HG03066 (cell line): Measurements from ENCODE around the gene ADNP2.

Experiments
- ATAC-seq: cut with Tn5 transposase; IDR thresholded peaks from one replicate; pipeline ENCODE4 v1.9.1; 2021; ENCODE audit warnings: low read depth; ENCODE audit not compliant: unreplicated experiment

Gene ADNP2

DNA sequence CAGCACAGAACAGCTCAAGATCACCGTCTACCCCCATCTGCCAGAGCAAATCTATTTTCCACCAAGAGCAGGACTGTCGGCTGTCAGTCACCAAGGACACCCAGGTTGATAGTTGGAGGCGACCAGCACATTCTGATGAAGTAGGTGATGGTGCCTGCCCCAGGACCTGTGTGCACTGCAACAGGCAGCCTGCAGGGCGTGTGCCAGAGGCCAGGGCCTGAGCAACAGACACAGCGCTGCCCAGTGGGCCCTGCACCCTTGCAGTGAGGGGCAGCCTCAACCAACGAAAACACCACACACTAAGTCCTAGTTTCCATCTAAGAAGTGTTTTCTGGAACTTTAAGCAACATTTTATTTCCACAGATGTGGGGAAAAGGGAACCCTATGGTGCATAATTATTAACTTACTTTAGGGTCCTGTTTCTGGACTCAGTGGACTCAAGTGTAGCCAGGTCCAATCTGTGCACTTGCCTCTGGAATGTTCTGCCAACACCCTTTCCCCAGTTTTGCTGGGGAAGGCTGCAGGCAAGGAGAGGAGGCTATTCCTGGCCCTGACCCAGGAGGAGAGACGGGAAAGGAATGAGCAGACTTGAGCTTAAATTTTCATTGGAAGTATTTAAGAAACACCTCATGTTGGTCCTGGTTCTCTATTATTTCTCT is 61.5 kb downstream of the ADNP2 start:
- ATAC-seq, result no peak

DNA sequence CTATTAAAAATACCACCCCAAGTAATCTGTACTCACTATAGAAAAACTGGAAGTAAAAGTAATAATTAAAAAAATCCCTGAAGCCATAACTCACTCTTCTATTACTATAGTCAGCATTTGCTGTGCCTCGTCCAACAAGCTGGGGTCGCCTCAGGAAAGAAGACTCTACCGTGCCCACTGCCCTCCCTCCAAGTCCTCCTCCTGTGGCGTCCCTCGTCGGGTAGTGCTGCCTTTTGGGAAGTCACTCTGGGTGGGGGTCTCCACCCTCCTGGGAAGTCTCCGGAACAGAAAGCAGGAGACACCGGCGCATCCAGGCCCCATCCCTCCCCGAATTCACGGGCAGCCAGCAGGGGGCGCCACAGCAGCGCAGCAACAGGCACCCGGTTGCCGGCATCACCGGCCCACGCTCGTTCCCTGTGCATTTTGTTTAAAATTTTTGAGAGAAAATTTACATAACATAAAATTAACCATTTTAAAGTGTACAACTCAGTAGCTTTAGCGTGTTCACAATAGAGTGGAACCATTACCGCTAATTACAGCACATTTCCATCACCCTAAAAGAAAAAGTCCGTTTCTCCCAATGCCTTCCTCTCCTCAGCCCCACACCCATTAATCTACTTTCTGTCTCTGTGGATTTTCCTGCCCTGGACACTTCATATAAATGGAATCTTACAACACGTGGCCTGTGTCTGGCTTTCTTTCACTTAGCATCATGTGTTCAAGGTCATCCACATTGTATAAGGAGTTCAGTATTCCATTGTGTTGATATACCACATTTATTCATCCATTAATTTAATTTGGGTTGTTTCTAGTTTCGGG is 62.2 kb downstream of the ADNP2 start:
- no peak for ATAC-seq

DNA sequence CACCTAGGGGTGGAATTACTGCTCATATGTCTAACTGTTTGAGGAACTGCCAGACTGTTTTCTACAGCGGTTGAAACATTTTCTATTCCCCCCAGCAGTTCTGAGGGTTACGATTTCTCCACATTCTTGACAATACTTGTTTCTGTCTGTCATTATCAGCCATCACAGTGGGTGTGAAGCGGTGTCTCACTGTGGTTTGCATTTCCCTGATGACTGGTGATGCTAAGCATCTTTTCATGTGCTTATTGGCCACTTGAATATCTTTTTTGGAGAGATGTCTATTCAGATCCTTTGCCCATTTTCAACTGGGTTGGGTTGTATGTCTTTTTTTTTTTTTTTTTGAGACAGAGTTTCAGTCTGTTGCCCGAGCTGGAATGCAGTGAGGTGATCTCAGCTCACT is 63.0 kb downstream of the ADNP2 start:
- ATAC-seq, result no peak

DNA sequence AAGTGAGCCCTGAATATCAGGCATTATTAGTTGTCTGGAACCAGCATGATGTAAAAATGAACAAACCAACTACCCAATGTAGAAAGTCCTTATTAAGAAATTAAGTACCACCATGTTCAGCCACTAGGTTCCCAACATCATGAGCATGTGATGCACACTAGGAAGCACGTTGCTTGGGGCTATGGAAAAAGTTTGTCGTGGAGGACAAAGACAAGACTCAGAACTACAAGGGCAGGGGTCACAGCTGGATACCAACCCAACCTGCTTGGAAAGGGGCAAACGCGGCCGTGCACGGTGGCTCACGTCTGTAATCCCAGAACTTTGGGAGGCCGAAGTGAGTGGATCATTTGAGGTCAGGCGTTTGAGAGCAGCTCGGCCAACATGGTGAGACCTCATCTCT is 64.0 kb downstream of the ADNP2 start:
- ATAC-seq, result no peak

DNA sequence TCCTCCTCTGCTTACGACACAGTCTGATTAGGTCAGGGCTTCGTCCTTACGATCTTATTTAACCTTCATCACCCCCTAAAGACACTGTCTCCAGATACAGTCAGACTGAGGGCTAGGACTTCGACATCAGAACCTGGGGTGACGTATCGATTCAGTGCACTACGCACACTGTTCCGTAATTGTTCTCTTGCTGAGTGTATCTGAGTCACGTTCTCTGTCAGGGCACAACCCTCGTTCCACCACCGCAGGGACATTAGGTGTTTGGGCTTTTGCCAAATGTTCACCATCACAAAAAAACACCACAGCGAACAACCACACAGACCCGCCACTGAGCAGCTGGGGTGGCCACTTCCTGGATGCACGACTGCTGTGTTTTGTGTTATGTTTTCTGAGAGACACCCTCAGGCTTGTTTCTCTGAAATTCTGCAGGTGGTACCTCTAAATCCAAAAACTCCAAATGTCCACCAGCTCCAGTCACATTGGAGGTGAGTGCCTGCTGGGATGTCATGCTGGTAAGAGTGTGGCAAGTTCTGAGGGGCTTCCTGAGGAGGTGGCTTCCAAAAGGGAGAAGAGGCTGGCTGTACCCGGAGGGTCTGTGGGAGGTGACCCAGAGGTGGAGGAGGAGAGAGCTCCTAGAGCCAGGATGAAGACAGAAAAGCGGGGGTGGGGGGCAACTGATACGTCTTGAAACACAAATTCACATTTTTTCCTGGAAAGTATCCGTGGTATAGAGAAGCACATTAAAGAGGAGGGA is 66.6 kb downstream of the ADNP2 start:
- no peak for ATAC-seq

DNA sequence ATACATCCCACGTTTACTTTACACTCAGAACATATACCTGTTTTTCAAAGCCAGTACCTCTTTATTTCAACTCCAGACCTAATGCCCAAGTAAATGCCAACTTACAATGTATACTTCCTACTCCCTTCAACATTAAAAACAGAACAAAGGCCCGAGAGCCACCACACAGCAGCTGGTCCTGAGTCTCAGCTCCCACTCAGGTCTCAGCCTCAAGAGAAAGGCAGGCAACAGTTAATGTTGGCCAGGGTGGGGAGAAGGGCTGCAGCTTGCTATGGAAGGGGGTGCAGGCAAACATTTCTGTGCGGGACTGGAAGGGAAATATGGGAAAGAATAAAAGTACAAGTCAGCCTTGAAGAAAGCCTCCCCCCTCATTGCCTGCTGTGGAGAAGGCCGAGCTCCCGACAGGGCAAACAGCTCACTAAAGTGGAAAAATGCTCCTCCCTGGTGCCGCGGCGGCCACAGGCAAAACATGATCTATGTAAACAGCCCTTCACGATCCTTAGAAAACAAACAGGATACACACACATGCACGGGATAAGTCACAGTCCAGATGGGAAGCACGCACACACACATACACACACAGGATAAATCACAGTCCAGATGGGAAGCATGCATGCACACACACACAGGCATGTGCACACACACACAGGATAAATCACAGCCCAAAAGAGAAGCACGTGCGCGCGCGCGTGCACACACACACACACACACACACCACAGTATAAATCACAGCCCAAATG is 67.4 kb downstream of the ADNP2 start:
- ATAC-seq, result no peak

DNA sequence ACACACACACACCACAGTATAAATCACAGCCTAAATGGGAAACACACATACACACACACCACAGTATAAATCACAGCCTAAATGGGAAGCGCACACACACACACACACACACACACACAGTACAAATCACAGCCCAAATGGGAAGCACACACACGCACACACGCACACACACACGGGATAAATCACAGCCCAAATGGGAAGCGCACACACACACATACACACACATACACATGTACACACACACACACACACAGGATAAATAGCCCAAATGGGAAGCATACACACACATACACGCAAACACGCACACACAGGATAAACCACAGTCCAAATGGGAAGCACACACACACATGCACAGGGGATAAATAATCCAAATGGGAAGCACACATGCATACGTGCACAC is 68.1 kb downstream of the ADNP2 start:
- ATAC-seq, result no peak

DNA sequence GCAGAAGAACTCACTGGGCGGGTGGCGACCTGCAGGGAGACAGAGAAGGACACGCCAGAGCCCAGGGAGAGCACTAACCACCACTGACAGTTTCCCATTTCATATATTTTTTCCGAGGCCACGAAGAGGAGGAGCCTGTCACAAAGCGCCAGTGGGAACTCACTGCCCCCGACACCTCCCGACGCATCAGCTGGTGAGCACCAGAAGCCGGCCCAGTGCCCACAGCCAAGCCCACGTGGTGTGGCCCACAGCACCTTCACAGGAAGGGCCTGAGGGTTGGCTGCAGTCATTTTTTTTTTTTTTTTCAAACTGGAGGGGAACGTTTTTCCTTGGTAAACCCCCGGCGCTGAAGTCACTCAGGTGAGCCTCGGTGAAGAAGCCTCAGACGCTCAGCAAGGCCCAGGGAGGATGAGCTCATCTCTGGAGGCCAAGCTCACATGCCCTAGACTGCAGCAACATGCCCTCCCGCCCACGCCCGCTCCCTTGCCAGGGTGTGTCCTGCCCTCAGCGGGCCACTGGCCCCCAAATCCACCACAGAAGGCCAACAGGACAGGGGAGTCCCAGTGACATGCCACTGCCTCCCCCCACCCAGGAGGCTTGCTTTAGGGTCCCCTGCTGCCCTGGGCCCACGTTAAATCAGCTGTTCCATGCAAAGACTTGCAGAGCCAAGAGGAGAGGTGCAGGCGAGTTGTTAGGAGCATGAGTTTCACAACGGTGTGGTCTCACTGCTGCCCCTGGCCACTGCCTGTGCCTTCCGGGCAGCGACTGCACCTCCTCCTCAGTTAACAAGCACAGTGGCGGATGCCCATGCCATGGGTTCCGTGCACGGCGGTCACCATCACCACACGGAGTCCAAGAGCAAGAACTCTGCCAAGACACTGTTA is 70.1 kb downstream of the ADNP2 start:
- no peak for ATAC-seq

DNA sequence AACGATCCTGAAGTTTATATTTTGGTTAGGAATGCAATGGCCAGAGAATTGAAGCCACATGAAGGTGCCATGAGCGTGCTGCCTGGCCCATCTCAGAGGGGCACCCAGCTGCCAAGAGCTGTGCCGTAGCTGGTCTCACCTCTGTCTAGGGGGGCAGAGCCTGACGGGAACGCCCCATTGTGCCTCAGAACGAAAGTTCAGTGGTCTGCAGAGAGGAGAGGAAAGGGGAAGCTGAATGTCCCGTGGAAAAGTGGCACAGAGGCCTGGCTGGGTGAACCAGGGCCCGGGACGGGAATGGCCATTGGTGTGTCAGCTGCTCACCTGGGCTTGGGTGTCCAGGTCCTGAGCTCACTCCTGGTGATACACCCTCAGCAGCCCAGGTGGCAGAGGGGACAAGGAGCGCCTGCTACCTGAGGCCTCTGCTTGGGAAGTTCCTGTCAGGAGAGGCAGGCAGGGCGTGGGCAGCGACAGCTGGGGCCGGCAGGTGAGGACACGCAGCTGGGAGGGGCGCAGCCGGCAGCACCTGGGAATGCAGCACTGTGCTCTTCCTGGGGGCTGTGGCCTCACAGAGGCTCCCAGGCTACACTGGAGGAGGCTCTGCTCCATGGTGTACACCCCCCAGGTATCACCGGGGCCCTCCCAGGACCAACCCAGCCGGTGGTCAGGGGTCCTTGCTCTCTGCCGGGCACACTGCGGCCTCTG is 70.9 kb downstream of the ADNP2 start:
- no peak for ATAC-seq

DNA sequence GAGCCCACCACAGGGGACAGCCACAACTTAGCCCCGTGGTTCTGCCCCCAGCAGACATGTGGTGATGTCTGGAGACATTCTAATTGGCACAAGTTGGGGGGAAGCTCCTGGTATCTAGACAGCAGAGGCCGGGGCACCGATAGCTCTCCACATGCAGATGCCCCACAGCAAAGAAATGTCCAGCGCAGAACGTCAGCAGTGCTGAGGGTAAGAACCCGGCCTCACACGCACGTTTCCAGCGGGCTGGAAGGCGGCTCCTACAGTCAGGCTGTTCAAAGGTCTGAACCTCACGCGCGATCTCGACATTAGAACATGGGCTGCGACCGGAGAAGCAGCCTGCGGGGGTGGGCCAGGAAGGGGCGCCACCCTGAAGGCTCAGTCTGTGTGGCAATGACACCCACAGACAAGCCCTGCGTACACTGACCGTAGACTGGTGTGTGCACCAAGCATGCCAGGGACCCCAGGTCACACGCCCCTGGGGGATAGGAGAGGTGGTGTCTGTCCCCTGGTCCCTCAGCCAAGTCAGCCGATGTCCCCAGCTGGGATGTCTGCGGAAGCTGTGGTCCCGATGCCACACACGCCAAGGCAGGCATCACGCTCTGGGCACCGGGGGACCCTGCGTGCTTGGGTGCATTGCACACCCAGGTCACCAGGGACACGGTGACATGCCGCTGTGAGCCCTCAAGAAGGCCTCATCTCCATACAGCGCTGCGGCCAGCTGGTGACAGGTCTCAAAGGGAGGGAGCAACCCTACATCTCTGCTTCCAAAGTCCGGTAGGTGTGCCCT is 71.9 kb downstream of the ADNP2 start:
- ATAC-seq, result no peak

DNA sequence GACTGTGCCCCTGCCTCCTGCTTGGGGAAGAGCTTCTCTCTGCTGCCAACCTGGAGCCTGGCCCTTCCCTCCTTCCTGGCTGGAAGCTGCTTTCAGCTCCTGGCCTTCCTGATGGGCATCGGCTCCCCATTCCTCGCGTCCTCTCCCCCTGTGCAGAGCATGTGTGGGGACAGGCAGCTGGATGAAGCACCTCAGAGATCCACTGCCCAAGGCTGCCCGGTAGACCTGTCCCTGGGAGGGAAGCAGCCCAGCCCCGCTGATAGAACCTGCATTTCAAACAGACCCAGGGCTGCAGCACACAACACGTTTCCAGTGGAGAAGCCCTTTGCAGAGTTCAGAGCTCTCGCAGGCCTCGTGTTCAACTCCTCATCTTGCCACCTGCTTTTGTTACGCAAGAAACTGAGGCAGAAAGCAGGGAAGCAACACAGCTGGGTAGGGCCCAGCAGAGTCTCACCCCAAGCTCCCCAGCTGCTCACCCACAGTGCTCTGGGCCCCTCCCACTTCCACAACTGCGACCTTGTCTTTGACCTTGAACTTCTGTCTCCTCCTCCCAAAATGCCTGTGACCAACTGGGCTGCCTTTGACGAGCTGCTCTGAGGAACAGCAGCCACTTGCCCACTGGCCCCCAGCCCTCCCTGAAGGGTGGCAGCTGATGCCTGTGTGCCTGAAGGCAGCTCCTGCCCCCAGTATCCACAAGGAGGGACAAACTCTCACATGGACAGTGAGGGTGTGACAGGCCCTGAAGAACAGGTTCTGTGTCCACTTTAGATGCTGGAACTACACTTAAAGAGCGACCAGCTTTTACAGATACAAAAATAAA is 72.8 kb downstream of the ADNP2 start:
- ATAC-seq, result no peak

DNA sequence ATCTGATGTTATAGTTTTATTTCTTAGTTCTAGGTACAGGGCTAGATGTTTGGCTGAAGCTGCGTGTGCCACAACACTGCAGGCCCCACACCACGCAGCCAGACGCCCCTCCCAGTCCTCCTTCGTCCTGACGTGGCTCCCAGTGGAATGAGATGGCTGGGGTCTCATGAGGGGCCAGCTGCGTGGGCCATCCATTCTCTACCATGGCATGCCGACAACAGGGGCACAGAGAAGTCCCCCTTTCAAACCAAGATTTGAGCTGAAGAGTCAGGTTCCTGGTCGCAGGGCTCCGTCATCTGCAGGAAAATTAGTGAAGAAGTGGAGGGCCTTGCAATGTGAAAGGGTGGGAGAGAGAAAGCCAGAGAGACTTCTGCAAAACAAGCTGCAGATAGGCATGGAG is 73.8 kb downstream of the ADNP2 start:
- no peak for ATAC-seq

DNA sequence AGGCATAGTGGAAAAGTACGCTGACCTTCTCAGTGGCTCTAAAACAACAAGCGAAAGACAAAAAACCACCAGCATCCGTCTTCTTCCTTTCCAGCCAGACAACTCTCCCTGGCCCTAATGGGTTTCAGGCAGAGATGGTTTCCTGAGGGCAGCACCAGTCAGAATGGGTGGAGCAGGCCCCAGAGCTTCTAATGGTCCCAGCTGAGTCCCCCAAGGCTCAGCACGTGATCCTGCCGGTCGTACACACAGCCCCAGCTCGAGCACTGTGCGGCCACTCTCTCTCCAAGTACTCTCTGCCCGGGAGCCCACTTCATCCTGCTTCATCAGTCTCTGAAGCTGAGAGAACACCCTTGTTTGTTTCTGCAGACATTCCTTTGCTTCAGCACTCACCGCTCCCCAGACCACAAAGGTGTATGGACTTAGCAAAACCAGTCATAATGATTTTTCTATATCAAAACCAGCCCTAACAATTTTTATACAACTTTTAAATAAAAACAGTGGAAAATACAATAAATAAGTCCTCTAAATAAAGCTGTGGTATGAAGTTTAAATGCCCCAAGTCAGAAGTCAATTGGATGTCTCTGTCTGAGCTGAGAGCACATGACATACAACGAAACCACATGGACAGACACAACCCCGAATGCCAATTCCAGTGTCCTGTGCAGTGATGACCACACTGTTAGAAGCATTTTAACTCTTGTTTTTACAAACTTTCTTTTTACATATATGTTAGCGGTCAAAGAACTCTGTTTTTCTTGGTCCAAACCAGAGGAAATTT is 74.4 kb downstream of the ADNP2 start:
- no peak for ATAC-seq

DNA sequence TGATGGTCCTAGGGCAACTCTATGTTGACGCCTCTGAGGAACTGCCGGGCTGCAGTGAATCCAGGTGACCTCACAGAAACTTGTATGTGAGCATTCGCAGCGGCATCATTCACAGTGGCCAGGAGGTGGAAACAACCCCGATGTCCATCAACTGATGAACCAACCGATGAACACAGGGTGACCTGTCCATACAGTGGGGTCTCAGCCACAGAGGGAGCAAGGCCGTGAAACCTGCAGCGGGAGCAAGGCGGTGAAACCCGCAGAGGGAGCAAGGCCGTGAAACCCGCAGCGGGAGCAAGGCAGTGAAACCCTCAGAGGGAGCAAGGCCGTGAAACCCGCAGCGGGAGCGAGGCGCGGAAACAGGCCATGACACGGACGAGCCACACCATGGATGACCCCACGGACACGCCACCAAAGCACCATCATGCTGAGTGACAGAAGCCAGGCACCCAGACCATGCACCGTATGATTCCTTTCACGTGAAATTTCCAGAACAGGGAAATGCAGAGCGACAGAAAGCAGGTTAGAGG is 75.2 kb downstream of the ADNP2 start:
- no peak for ATAC-seq

DNA sequence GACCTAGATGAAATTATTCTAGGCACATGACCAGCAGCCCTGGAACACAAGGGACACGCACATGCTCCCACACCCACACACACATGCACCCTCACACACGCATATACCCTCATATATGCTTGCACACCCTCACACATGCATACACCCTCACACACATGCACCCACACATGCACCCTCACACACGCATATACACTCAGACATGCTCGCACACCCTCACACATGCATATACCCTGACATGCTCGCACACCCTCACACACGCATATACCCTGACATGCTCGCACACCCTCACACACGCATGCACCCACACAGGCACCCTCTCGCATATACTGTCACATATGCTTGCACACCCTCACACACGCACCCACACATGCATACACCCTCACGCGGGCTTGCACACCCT is 76.5 kb downstream of the ADNP2 start:
- ATAC-seq, result no peak

DNA sequence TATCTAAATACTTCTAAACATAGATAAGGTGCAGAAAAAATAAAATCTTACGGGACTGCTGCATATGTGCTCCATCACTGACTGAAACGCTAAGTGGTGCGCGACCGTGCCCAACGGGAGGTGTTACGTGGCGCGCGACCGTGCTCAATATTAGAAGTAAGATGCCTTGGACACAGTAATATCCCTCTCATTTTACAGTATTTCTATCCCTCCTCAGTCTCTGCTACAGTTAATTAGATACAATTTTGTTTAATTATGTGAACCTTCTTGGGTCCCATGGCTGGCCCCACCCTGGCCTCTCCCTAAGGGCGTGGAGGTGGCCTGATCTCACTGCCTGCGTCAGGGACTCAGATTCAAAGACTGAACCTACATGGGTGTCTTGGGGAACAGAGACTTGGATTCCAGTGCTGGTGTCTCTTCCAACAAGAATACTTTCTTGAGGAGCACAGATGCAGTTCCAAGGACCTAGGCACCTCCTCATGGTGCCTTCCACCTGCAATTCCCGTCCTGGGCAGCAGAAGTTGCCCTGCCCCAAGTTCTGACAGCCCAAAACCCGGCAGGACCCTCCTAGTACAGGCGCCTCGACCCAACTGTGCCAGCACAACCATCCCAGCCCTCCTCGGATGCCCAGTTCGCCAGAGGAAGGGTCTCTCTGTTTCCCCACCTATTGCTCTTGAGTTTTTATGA is 79.0 kb downstream of the ADNP2 start:
- ATAC-seq, result no peak
